ENCODE data around the gene CNTNAP2.
"Not testable (repeated sequence)": the region's sequence is repeated elsewhere in the genome, so short reads cannot be mapped to it uniquely, and the experiment has no call there.

CNTNAP2 gene

DNA sequence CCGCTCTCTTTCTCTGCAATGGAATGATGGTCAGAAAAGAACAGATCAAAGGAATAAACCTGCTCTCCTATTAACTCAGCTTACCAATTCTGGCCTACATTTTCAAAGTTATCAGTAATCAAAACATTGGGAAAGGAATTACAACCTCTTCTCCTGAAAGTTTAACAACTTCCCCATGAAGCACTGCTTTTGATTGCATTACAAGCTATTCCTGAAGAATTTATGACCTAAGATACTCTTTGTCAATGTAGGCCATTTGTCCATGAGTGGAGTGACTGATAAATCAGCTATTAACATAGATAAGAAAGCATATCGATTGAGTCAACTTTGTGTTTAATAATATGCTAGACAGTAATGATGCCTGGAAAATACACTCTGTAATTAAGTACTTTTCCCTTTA lies 2202.2 kb downstream of the CNTNAP2 start:
- Histone ChIP-seq H3K27ac (ENCODE audit: low read depth, low read length, severe bottlenecking) (no peak overlapping the region), H3K9me3 (ENCODE audit: control insufficient read depth, low read length) (no peaks in the 10 kb centered on the region), H3K4me1 (ENCODE audit: control insufficient read depth, insufficient read depth, low read length, poor library complexity, severe bottlenecking) (peaks cover 16% of the 10 kb centered on the region), H3K36me3 (ENCODE audit: control insufficient read depth, insufficient read depth, low read length) (no peaks in the 10 kb centered on the region), H3K4me3 (ENCODE audit: extremely low read depth, insufficient read depth, low read length, poor library complexity, severe bottlenecking) (no peak overlapping the region)
- WGBS, 2 experiments (ENCODE audit: insufficient coverage in 2 of 2): 100% methylated on average over 1 of the region's 2 CpGs; no CpG with 5 or more reads in 1 of the 2 experiments

DNA sequence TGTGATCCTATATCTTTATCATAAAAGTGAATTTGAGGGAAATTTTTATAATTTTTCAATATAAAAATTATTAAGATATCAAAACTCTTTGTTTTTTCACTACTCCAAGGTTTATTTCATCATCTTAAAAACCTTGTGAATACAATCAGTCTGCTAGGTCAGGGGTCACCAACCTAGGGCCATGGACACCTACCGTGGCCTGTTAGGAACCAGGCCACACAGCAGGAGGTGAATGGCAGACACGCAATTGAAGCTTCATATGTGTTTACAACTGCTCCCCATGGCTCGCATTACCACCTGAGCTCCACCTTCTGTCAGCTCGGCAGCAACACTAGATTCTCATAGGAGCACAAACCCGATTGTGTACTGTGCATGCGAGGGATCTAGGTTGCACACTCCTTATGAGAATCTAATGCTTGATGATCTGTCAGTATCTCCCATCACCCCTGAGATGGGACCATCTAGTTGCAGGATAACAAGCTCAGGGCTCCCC lies 2202.8 kb downstream of the CNTNAP2 start:
- no peak overlapping the region for H3K27ac ChIP-seq (ENCODE audit: low read depth, low read length, severe bottlenecking)
- no peak overlapping the region for H3K4me3 ChIP-seq (ENCODE audit: extremely low read depth, insufficient read depth, low read length, poor library complexity, severe bottlenecking)
- no peaks in the 10 kb centered on the region for H3K36me3 ChIP-seq (ENCODE audit: control insufficient read depth, insufficient read depth, low read length)
- H3K4me1 ChIP-seq (ENCODE audit: control insufficient read depth, insufficient read depth, low read length, poor library complexity, severe bottlenecking): peaks cover 16% of the 10 kb centered on the region
- no peaks in the 10 kb centered on the region for H3K9me3 ChIP-seq (ENCODE audit: control insufficient read depth, low read length)
- WGBS, 2 experiments (ENCODE audit: insufficient coverage in 2 of 2): 70 to 81% methylated on average over 6 of the region's 6 CpGs

DNA sequence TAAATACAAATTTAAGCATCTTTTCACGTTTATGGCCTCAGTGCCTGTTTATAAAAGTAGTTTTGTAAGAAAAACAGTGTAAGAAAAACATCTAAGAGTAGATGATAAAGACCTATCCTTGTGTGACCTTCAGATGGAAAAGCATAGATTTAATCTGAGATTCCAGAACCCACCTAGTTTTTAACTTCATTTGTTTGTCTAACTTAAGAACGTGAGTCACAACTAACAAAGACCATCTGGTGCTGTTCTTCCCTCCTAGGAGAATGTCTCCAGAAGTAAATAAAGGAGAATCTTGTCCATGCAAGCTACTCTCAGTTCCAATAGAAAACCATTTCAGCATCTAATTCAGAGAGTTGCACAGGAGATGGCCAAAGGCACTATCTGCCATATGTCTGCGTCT lies 2208.6 kb downstream of the CNTNAP2 start:
- Histone ChIP-seq H3K27ac (ENCODE audit: low read depth, low read length, severe bottlenecking) (no peak overlapping the region), H3K4me1 (ENCODE audit: control insufficient read depth, insufficient read depth, low read length, poor library complexity, severe bottlenecking) (peaks cover 25% of the 10 kb centered on the region), H3K4me3 (ENCODE audit: extremely low read depth, insufficient read depth, low read length, poor library complexity, severe bottlenecking) (no peak overlapping the region), H3K9me3 (ENCODE audit: control insufficient read depth, low read length) (peaks cover 3% of the 10 kb centered on the region), H3K36me3 (ENCODE audit: control insufficient read depth, insufficient read depth, low read length) (no peaks in the 10 kb centered on the region)
- 88% methylated on average over 1 of the region's 3 CpGs; no CpG with 5 or more reads in 1 of the 2 experiments for WGBS, 2 experiments (ENCODE audit: insufficient coverage in 2 of 2)

DNA sequence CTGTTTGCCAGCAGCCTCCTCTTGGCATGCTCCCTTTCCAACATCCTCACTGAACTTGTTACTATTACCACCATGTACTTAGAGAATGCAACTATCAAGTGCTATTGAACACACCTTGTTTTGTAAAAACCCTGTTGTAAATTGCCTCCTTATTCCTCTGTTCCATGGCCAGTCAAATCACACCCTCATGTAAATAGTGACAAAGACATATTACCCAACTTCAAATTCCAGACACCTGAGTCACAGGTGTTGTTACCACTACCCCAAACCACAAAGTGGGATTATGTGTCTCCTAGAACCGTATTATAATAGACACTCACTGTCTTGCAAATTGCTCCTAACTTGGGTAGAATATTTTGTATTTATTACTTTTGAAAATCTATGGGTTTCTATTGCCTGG lies 2210.8 kb downstream of the CNTNAP2 start:
- H3K9me3 ChIP-seq (ENCODE audit: control insufficient read depth, low read length): peaks cover 14% of the 10 kb centered on the region
- no peaks in the 10 kb centered on the region for H3K36me3 ChIP-seq (ENCODE audit: control insufficient read depth, insufficient read depth, low read length)
- no CpG with 5 or more reads among the region's 1 CpG for WGBS, 2 experiments (ENCODE audit: insufficient coverage in 2 of 2)
- H3K27ac ChIP-seq (ENCODE audit: low read depth, low read length, severe bottlenecking): no peak overlapping the region
- H3K4me1 ChIP-seq (ENCODE audit: control insufficient read depth, insufficient read depth, low read length, poor library complexity, severe bottlenecking): peaks cover 25% of the 10 kb centered on the region
- no peak overlapping the region for H3K4me3 ChIP-seq (ENCODE audit: extremely low read depth, insufficient read depth, low read length, poor library complexity, severe bottlenecking)

DNA sequence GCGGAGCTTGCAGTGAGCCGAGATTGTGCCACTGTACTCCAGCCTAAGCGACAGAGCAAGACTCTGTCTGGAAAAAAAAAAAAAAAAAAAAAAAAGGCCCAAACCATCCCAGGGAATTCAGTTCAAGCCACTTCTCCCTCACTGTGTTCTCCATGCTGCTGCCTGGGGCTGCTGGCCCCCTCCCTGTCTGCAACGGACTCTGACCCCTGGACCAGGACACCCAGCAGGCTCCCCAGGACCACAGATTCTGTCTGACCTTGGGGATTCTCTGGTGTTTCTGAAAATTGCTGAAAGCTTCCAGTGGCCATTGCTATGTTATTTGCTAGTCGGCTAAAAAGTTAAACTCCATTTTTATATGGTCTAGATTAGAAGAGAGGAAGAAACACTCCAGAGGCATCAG lies 2212.3 kb downstream of the CNTNAP2 start:
- H3K36me3 ChIP-seq (ENCODE audit: control insufficient read depth, insufficient read depth, low read length): no peaks in the 10 kb centered on the region
- WGBS, 2 experiments (ENCODE audit: insufficient coverage in 2 of 2): 93 to 100% methylated on average over 2 of the region's 5 CpGs

DNA sequence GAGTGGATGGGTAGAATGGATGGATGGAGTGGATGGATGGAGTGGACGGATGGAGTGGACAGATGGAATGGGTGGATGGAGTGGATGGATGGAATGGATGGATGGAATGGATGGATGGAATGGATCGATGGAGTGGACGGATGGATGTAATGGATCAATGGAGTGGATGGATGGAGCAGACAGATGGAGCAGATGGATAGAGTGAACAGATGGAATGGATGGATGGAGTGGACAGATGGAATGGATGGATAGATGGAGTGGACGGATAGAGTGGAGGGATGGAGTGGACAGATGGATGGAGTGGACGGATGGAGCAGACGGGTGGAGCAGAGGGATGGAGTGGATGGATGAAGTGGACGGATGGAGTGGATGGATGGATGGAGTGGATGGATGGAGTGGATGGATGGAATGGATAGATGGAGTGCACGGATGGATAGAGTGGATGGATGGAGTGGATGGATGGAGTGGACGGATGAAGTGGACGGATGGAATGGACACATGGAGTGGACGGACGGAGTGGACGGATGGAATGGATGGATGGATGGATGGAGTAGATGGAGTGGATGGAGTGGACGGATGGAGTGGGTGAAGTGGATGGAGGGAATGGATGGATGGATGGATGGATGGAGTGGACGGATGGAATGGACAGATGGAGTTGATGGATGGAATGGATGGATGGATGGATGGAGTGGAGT lies 2213.7 kb downstream of the CNTNAP2 start:
- H3K9me3 ChIP-seq (ENCODE audit: control insufficient read depth, low read length): peaks cover 14% of the 10 kb centered on the region
- H3K36me3 ChIP-seq (ENCODE audit: control insufficient read depth, insufficient read depth, low read length): no peaks in the 10 kb centered on the region
- H3K27ac ChIP-seq (ENCODE audit: low read depth, low read length, severe bottlenecking): no peak overlapping the region
- WGBS, 2 experiments (ENCODE audit: insufficient coverage in 2 of 2): 86 to 90% methylated on average over 15 of the region's 15 CpGs
- peaks cover 35% of the 10 kb centered on the region for H3K4me1 ChIP-seq (ENCODE audit: control insufficient read depth, insufficient read depth, low read length, poor library complexity, severe bottlenecking)
- no peak overlapping the region for H3K4me3 ChIP-seq (ENCODE audit: extremely low read depth, insufficient read depth, low read length, poor library complexity, severe bottlenecking)

More for the DNA sequence above, 2212.3 kb downstream of the CNTNAP2 start:
- H3K9me3 ChIP-seq (ENCODE audit: control insufficient read depth, low read length): peaks cover 14% of the 10 kb centered on the region
- H3K4me3 ChIP-seq (ENCODE audit: extremely low read depth, insufficient read depth, low read length, poor library complexity, severe bottlenecking): no peak overlapping the region
- H3K4me1 ChIP-seq (ENCODE audit: control insufficient read depth, insufficient read depth, low read length, poor library complexity, severe bottlenecking): peaks cover 23% of the 10 kb centered on the region
- H3K27ac ChIP-seq (ENCODE audit: low read depth, low read length, severe bottlenecking): no peak overlapping the region

DNA sequence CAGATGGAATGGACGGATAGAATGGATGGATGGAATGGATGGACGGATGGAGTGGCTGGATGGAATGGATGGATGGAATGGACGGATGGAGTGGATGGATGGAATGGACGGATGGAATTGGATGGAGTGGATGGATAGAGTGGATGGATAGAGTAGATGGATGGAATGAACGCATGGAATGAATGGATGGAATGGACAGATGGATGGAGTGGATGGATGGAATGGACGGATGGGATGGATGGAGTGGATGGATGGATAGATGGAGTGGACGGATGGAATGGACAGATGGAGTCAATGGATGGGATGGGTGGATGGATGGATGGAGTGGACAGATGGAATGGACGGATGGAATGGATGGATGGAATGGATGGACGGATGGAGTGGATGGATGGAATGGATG lies 2214.2 kb downstream of the CNTNAP2 start:
- no peak overlapping the region for H3K4me3 ChIP-seq (ENCODE audit: extremely low read depth, insufficient read depth, low read length, poor library complexity, severe bottlenecking)
- H3K36me3 ChIP-seq (ENCODE audit: control insufficient read depth, insufficient read depth, low read length): no peaks in the 10 kb centered on the region
- H3K4me1 ChIP-seq (ENCODE audit: control insufficient read depth, insufficient read depth, low read length, poor library complexity, severe bottlenecking): peaks cover 36% of the 10 kb centered on the region
- H3K27ac ChIP-seq (ENCODE audit: low read depth, low read length, severe bottlenecking): no peak overlapping the region
- H3K9me3 ChIP-seq (ENCODE audit: control insufficient read depth, low read length): peaks cover 14% of the 10 kb centered on the region
- WGBS, 2 experiments (ENCODE audit: insufficient coverage in 2 of 2): 87 to 88% methylated on average over 9 of the region's 9 CpGs

DNA sequence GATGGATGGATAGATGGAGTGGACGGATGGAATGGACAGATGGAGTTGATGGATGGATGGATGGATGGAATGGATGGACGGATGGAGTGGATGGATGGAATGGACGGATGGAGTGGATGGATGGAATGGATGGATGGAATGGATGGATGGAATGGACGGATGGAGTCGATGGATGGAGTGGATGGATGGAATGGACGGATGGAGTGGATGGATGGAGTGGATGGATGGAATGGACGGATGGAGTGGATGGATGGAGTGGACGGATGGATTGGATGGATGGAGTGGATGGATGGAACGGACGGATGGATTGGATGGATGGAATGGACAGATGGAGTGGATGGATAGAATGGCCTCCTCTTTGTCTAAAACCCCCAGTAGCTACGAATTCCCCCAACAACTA lies 2214.9 kb downstream of the CNTNAP2 start:
- not testable (repeated sequence) for H3K36me3 ChIP-seq (ENCODE audit: control insufficient read depth, insufficient read depth, low read length); H3K27ac ChIP-seq (ENCODE audit: low read depth, low read length, severe bottlenecking); H3K4me3 ChIP-seq (ENCODE audit: extremely low read depth, insufficient read depth, low read length, poor library complexity, severe bottlenecking)
- 85 to 91% methylated on average over 8 of the region's 11 CpGs for WGBS, 2 experiments (ENCODE audit: insufficient coverage in 2 of 2)
- Histone ChIP-seq H3K9me3 (ENCODE audit: control insufficient read depth, low read length) (peaks cover 14% of the 10 kb centered on the region), H3K4me1 (ENCODE audit: control insufficient read depth, insufficient read depth, low read length, poor library complexity, severe bottlenecking) (peaks cover 35% of the 10 kb centered on the region)

DNA sequence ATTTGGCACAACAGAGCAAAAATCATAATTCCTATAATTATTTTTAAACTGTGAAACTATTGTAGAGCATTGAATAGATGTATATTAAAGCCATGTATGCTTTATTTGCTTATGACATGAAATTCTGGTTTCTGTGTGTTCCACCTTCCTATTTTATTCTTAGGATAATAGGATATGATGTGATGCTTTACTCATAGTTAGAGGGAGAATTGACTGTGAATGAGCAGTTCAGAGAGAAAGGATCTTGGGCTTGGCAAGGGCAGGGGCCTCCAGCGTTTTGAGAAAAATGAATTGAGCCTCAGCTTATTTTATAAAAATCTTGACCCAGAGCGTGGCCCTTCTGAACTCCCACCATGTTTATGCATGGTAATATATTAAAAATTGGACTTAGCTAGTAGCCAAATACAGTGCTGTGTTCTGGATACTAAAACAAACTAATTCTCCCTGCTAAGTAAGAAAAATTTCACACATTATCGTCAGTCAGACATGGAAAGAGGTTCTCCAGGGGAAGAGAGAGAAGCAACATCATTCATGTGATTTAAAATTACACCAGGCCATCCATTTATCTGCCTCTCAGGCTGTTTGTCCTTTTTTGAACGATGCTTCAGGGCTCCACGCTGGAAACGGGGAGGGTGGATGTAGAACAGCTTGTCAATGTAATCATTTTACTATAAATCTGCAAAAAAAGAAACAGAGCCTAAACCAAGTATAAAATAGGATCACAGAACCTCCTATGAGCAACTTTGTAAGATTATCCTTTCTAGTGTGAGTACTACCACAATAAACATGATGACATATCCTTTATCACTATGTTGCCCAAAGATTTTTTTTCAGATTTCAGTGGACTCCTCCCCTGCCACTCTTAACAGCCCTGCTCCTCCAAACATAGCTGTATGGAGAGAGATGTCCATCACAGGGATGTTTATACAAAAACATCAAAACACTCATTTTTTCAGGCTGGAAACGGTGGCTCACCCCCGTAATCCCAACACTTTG lies 2215.9 kb downstream of the CNTNAP2 start:
- no peak overlapping the region for H3K27ac ChIP-seq (ENCODE audit: low read depth, low read length, severe bottlenecking)
- no peak overlapping the region for H3K4me3 ChIP-seq (ENCODE audit: extremely low read depth, insufficient read depth, low read length, poor library complexity, severe bottlenecking)
- H3K4me1 ChIP-seq (ENCODE audit: control insufficient read depth, insufficient read depth, low read length, poor library complexity, severe bottlenecking): peaks cover 40% of the 10 kb centered on the region
- H3K9me3 ChIP-seq (ENCODE audit: control insufficient read depth, low read length): peaks cover 14% of the 10 kb centered on the region
- 76 to 100% methylated on average over 1 to 2 of the region's 8 CpGs for WGBS, 2 experiments (ENCODE audit: insufficient coverage in 2 of 2)
- no peaks in the 10 kb centered on the region for H3K36me3 ChIP-seq (ENCODE audit: control insufficient read depth, insufficient read depth, low read length)

DNA sequence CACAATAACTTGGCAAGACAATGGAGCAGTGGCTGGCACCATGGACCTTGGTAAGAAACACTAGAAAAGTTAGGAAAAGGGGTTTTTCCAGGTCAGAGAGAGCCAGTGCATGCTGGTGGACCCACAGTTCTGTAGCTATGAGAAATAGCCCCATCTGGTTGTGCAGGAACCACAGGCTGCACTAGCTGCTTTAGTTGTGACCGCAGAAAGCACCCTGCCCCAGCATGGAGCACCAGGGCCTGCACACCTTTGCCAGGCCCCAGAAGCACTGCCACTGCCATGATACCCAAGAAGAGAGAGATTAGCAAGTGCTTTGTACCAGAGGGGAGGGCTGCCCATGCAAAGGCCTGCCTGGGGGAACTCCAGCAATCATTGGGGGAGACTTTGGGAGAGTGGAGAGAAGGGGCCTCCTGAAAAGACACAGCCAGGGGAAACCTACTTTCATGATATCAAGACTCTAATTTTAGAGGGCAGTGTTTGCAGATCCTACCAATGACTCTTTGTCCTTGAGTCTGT lies 2217.9 kb downstream of the CNTNAP2 start:
- Histone ChIP-seq H3K27ac (ENCODE audit: low read depth, low read length, severe bottlenecking) (peak overlapping the region; percentile 95), H3K4me1 (ENCODE audit: control insufficient read depth, insufficient read depth, low read length, poor library complexity, severe bottlenecking) (peaks cover 45% of the 10 kb centered on the region), H3K9me3 (ENCODE audit: control insufficient read depth, low read length) (peaks cover 14% of the 10 kb centered on the region), H3K36me3 (ENCODE audit: control insufficient read depth, insufficient read depth, low read length) (no peaks in the 10 kb centered on the region), H3K4me3 (ENCODE audit: extremely low read depth, insufficient read depth, low read length, poor library complexity, severe bottlenecking) (no peak overlapping the region)
- WGBS, 2 experiments (ENCODE audit: insufficient coverage in 2 of 2): 100% methylated on average over 1 of the region's 1 CpG; no CpG with 5 or more reads in 1 of the 2 experiments
